ENCODE results near the gene SSR1.

Gene SSR1

DNA sequence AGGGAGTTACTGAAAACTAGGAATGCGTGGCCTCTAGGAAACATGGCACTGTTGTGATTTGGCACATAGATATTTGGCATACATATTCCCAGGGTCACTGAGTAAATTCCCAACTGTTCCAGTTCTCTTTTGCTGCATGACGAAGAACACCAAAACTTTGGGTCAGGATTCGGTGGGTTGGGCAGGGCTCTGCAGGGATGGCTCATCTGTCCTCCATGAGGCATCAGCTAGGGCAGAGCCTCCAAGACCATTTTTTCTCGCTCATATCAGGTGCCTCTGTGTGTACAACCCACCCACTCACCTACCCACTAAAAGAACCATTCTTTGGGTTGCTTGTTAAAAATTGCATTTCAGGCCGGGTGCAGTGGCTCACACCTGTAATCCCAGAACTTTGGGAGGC, 57.1 kb downstream of the SSR1 start:
- no peak for DNase-seq

DNA sequence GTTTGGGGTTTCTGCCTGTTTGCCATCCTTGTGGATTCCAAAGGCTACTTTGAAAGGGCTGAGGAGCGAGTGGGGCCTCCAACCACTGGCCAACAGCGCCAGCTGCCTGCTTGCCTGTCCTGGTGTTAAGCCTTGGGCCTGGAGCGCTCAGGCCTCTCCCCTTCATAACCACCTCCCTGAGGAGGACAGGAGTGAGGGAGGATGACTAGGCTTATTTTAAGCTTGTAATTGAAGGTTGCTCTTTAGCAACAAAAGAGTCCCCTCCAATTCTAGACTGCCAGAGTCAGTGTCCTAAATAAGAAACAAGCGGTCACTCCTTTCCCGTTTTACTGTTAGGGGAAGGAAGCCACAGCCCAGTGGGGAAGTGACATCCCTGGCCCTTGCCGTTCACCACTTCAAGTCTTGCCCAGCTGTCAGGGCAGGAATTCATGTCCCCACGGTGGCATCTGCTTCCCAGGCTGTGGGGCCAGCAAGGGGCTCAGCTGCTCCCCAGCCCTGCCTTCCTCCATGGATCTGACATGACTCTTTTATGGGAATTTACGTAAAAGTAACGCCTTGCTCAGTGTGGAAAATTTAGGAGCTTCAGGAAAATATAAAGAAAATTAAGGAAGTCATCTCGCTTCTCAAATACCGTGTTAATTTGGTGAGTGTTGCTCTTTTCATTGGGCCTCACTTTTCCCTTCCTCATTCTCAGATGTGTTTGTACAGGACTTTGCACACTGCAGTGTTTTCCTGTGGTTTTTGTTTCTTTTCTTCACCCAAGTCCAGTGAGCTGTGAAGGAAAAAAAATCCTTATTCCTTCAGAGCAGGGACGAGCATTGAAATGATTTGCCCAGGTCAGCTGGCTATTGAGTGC, 57.8 kb downstream of the SSR1 start:
- no peak for DNase-seq

GRCh38 chr6:7252390-7252789, 60.6 kb downstream of the SSR1 start:
- no peak for DNase-seq

- no peak for DNase-seq
Observed at GRCh38 chr6:7251646-7252260, 61.2 kb downstream of the SSR1 start.

DNA sequence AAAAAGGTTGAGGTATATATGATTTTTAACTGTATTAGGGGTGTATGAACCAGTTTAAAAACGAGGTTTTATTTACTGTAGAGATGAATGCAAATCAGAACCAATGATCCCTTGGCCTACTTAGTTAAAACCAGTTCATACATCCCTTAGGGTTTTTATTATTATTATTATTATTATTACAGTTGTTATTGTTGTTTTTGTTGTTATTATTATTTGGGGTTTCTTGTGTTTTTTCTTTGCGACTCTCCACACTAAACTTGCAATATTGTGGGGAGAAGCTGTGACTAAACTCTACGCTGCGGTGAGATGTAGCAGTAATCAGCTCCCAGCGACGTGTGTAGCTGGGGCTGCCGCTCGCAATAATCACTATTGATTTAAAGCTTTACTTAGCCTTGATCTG, 62.2 kb downstream of the SSR1 start:
- DNase-seq, result no peak

- no peak for DNase-seq
Observed at GRCh38 chr6:7249946-7250643, 62.9 kb downstream of the SSR1 start.

DNA sequence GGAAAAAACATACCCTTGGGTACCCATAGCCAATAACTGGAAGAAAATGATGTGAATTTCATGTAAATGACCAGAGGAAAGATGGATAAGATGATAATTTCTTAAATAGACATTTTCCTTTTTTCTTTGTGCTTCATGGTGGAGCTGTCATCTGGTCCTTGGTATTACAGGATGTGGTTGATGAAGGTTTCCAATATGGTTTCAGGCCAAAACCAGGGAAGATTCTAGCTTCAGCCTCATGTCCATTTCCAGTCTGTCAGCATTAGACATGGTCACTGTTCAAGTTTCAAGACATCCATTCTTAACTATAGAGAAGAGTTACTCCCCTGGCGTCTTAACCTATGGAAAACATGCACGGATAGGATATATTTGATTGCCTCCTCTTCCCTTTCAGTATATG, 63.6 kb downstream of the SSR1 start:
- DNase-seq, result no peak

DNA sequence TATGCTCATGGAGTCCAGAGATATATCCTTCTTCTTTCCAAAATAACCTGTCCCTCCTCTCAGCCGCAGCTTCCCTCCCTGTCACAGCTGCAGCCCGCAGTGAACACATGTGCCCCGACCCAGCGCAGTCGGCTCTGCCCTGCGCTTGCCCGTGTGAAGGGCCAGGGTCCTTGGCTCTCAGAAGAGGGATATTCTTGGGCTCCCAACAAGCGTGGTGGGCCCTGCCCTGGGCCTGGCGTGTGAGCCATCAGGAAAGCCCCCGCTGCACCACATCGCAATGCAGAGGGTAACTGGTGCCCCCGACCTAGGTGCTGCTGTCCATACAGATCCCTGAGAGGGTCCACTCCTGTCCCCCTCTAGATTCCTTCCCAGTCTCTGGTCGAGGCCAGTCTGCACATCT, 65.2 kb downstream of the SSR1 start:
- no peak for DNase-seq

DNA sequence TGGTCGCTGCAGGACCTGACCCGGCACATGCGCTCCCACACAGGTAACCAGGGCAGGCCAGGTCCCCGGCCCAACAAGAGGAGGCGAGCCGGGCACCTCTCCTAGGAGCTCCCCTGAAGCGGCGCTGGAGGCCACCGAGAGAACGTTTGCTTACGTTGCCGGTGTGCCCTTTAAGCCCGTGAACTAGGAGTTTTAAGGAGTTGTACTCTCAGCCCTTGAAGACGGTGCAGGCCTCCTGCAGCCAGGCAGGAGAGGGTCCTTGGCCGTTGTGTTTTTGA, 65.9 kb downstream of the SSR1 start:
- DNase-seq, result no peak

DNA sequence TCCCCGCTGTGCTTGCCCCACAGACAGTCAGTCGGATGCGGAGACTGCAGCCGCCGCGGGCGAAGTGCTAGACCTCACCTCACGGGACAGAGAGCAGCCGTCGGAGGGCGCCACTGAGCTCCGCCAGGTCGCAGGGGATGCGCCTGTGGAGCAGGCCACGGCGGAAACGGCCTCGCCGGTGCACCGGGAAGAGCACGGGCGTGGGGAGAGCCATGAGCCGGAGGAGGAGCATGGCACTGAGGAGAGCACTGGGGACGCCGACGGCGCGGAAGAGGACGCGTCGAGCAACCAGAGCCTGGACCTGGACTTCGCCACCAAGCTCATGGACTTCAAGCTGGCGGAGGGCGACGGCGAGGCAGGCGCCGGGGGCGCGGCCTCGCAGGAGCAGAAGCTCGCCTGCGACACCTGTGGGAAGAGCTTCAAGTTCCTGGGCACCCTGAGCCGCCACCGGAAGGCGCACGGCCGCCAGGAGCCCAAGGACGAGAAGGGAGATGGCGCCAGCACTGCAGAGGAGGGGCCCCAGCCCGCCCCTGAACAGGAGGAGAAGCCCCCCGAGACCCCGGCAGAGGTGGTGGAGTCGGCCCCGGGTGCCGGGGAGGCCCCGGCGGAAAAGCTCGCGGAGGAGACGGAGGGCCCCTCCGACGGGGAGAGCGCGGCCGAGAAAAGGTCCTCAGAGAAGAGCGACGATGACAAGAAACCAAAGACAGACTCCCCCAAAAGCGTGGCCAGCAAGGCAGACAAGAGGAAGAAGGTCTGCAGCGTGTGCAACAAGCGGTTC, 66.4 kb downstream of the SSR1 start:
- no peak for DNase-seq

DNA sequence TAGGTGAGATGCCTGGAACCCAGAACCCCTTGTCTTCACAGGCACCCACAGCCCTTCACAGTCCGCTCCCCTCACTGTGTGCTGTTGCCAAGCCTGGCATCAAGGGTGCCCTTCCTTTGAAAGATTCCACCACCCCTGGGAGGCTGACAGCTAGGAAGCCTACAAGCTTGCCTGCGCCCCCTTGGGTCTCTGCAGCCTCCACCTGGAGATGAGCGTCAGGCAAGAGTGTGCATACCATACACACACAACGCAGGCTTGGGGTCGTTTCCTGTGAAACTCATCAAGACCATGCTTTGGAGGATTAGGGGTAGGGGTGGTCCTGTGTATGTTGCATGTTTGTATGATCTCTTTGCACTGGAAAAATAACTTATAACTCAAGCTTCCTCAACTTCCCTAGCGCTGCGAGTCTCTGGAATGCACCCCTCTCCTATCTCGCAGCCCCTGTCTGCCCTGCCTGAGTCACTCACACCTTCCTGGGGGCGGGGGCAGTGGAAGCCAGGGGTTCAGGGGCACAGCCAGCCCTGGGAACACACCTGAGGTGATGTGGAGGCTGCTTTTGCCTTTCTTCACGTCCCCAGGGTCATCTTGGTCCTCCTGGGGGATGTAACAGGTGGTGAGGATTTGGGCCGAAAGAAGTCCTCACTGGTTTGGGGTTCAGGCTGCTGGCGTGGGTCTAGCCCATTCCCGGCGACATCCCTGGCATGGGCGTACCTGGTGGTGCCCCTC, 67.2 kb downstream of the SSR1 start:
- DNase-seq, result no peak

DNA sequence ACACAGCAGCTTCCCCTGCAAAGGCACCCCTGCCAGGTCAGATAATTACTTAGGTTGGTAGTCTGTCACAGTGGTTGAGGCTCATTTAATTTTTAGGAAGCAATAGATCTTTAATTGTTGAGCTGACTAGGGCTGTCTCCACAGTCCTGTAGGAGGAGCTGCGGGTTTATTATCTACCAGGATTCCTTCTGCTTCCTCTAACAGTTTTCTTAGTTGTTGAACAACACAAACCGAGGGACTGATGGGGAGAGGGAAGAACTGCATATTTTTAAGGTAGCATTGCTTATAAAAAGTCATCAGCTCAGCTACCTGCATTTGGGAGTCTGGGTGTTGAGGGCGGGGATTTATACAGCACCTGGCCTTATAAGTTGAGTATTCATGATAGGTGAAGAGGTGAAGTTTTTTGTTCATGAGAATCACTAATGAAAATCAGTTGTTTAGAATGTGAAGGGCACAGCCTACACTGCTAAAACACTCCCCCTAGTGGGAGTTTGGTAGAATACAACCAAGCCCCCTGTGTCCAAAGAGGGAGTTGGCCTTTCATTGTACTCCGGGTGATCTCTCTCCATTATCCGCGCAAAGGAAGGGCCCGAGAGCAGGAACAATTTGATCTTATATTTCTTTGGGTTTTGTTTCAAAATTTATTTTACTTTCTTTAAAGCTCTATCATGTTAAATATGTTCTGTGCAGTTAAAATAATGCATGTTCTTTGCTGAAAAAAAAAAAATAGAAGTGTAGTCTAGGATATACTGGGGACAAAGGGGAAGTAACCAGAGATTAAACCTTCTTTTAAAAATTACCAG, 69.6 kb downstream of the SSR1 start:
- DNase-seq, result no peak

- no peak for DNase-seq
Observed at GRCh38 chr6:7242835-7243178, 70.2 kb downstream of the SSR1 start.

- DNase-seq, result no peak
Observed at GRCh38 chr6:7241709-7242645, 71.0 kb downstream of the SSR1 start.

DNA sequence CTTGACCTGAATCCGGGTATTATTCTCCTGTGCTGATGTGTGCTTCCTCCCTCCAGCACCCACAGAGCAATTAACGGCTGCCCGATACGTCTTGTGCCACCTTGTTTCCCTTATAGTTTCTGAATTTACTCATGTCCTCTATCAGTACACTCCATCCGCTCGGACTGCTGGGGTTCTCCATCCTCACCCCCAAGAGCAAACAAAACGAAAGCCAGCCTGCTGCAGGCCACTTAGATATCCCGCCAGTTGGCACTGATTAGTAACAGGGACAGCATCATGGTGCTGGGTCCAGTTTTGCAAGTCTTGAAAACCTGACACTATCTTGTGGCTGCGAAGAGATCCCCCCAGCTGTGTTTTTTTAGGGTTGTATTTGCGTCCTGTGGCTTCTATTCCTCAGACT, 71.8 kb downstream of the SSR1 start:
- DNase-seq, result no peak

DNA sequence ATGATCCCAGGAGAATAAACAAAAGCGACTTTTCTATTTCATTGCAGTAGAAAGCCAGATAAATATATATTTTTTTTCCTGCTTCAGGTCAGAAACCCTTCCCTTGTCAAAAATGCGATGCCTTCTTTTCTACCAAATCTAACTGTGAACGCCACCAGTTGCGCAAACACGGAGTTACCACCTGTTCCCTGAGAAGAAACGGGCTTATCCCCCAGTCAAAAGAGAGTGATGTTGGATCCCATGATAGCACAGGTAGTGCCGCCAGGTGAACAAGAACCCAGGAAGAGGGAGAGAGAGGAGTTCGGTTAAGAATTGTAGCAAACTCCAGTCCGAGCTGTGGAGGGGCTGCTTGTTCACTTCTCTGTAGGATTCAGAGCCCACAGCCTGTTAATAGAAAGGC, 72.6 kb downstream of the SSR1 start:
- no peak for DNase-seq

DNA sequence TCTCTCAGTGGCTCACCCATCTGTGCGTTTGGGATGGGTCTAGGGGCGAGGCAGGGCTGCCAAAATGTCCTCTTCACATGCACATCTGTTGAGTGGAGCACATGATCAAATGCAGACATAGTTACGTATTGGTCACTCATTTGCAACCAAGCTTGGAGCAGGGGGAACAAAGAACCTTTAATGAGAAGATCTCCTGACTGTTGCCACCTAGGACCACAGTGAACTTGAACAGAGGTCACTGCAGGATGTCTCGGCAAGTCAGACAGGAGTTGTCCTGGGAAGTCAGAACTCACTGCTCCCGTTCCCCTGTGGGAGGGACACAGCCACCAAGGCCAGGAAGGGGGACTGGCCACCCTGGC, 73.4 kb downstream of the SSR1 start:
- no peak for DNase-seq

GRCh38 chr6:7238900-7239589, 74.0 kb downstream of the SSR1 start:
- peak; percentile 81 for DNase-seq

DNA sequence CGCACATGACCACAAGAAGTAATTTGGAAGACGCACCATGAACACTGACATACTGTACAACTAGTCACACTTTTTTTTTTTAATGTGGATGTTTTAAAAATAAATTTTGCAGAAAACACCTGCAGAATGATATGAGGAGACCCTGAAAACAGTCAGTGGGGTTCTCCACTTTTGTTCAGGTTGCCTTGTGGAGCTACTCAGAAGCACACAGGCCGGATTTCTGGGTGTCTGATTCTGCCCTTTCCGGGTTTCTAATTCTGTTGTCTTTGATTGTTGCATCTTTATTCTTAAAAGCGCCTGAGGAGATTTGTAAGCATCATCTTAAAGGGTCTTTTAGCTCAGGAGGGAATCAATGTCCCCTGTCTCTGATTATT, 74.5 kb downstream of the SSR1 start:
- no peak for DNase-seq

GRCh38 chr6:7237653-7238188, 75.3 kb downstream of the SSR1 start:
- DNase-seq, result no peak
